Lower leg skin (tissue), 3 donors: Measurements from ENCODE around the gene SH3BGR.

ENCODE experiments used
- POLR2A ChIP-seq, 2 donors: fragments of 450-650 bp; IDR thresholded peaks; one replicate each; pipeline ENCODE4 v1.6.1; 2016 to 2017; ENCODE audit warnings: antibody characterized with exemption in 2 of 2, mild to moderate bottlenecking in 1 of 2, moderate library complexity in 1 of 2
- TF ChIP-seq, protein P1 (sequence below), 3 donors: fragments of 450-650 bp; IDR thresholded peaks; one replicate each; pipeline ENCODE4 v1.5.1; 2016; ENCODE audit warnings: antibody characterized with exemption in 3 of 3, mild to moderate bottlenecking in 3 of 3, moderate library complexity in 2 of 3

DNA sequence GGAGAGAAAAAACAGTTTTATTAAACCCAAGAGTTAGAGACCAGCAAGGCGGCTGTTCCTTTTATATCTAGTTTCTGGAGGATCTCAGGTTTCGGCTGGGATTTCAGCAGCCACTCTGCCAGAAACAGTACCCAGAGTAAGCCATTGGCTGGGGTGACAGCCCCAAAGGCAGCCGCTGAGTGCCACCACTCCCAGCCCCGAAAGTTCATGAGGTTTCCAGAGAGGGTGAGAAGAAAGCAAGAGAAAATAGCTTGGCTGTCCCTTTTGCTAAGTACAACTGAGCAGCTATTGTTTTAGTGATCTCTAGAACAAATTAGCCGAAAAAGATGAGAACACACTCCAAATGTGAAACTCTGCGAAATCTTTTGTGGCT is 1.2 kb downstream of the SH3BGR start:
- TF ChIP-seq POLR2A (IDR thresholded peaks at IDR 0.05): no peak
- TF ChIP-seq, protein P1, sequence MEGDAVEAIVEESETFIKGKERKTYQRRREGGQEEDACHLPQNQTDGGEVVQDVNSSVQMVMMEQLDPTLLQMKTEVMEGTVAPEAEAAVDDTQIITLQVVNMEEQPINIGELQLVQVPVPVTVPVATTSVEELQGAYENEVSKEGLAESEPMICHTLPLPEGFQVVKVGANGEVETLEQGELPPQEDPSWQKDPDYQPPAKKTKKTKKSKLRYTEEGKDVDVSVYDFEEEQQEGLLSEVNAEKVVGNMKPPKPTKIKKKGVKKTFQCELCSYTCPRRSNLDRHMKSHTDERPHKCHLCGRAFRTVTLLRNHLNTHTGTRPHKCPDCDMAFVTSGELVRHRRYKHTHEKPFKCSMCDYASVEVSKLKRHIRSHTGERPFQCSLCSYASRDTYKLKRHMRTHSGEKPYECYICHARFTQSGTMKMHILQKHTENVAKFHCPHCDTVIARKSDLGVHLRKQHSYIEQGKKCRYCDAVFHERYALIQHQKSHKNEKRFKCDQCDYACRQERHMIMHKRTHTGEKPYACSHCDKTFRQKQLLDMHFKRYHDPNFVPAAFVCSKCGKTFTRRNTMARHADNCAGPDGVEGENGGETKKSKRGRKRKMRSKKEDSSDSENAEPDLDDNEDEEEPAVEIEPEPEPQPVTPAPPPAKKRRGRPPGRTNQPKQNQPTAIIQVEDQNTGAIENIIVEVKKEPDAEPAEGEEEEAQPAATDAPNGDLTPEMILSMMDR (IDR thresholded peaks at IDR 0.05): no peak
